ENCODE results near the gene KMT2C.

Gene KMT2C

GRCh38 chr7:152108359-152108758 lies 327.4 kb downstream of the KMT2C start:
- POLR2A ChIA-PET = no interaction called here
- CTCF ChIA-PET = no interaction called here

DNA sequence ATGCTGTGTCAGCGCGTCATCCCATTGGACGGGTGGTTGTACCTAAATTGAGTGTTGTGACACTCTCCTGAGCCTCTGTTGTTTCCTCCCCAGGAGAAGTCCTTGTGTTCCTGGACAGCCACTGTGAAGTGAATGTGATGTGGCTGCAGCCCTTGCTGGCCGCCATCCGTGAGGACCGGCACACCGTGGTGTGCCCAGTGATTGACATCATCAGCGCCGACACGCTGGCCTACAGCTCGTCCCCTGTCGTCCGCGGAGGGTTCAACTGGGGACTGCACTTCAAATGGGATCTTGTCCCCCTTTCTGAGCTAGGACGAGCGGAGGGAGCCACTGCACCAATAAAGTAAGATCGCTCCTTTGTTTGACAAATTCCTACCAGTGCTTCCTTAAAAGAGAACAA lies 327.9 kb downstream of the KMT2C start:
- POLR2A ChIA-PET = no interaction called here
- TF ChIP-seq ZNF311 (tag by site-specific recombination; IDR thresholded peaks at IDR 0.05; ENCODE audit: borderline replicate concordance) (no peak), YY2 (tag by site-specific recombination; IDR thresholded peaks at IDR 0.05) (no peak), ZNF626 (tag by site-specific recombination; IDR thresholded peaks at IDR 0.05) (no peak), ZNF830 (tag by site-specific recombination; IDR thresholded peaks at IDR 0.05; ENCODE audit: low read depth) (no peak), ZFP41 (tag by site-specific recombination; IDR thresholded peaks at IDR 0.05; ENCODE audit: borderline replicate concordance) (no peak), ZIC2 (tag by site-specific recombination; IDR thresholded peaks at IDR 0.05) (no peak), ZNF791 (tag by site-specific recombination; IDR thresholded peaks at IDR 0.05) (no peak), ZNF37A (tag by site-specific recombination; IDR thresholded peaks at IDR 0.05) (no peak), OVOL3 (tag by site-specific recombination; IDR thresholded peaks at IDR 0.05) (no peak), ZNF549 (tag by site-specific recombination; IDR thresholded peaks at IDR 0.05) (no peak), ZFP69B (tag by site-specific recombination; IDR thresholded peaks at IDR 0.05) (no peak), ZXDB (tag by site-specific recombination; IDR thresholded peaks at IDR 0.05) (no peak), IKZF3 (tag by site-specific recombination; IDR thresholded peaks at IDR 0.05) (no peak), ZNF639 (tag by site-specific recombination; IDR thresholded peaks at IDR 0.05) (no peak), ZNF777 (tag by site-specific recombination; IDR thresholded peaks at IDR 0.05; ENCODE audit: borderline replicate concordance) (no peak), ZNF221 (tag by site-specific recombination; IDR thresholded peaks at IDR 0.05; ENCODE audit: borderline replicate concordance) (no peak), ZNF768 (tag by site-specific recombination; IDR thresholded peaks at IDR 0.05) (no peak), ZNF202 (tag by site-specific recombination; IDR thresholded peaks at IDR 0.05; ENCODE audit: borderline replicate concordance) (no peak)
- TF ChIP-seq, protein P1, sequence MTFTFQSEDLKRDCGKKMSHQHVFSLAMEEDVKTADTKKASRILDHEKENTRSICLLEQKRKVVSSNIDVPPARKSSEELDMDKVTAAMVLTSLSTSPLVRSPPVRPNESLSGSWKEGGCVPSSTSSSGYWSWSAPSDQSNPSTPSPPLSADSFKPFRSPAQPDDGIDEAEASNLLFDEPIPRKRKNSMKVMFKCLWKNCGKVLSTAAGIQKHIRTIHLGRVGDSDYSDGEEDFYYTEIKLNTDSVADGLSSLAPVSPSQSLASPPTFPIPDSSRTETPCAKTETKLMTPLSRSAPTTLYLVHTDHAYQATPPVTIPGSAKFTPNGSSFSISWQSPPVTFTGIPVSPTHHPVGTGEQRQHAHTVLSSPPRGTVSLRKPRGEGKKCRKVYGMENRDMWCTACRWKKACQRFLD (tag by site-specific recombination; IDR thresholded peaks at IDR 0.05) = no peak
- TF ChIP-seq, protein P2, sequence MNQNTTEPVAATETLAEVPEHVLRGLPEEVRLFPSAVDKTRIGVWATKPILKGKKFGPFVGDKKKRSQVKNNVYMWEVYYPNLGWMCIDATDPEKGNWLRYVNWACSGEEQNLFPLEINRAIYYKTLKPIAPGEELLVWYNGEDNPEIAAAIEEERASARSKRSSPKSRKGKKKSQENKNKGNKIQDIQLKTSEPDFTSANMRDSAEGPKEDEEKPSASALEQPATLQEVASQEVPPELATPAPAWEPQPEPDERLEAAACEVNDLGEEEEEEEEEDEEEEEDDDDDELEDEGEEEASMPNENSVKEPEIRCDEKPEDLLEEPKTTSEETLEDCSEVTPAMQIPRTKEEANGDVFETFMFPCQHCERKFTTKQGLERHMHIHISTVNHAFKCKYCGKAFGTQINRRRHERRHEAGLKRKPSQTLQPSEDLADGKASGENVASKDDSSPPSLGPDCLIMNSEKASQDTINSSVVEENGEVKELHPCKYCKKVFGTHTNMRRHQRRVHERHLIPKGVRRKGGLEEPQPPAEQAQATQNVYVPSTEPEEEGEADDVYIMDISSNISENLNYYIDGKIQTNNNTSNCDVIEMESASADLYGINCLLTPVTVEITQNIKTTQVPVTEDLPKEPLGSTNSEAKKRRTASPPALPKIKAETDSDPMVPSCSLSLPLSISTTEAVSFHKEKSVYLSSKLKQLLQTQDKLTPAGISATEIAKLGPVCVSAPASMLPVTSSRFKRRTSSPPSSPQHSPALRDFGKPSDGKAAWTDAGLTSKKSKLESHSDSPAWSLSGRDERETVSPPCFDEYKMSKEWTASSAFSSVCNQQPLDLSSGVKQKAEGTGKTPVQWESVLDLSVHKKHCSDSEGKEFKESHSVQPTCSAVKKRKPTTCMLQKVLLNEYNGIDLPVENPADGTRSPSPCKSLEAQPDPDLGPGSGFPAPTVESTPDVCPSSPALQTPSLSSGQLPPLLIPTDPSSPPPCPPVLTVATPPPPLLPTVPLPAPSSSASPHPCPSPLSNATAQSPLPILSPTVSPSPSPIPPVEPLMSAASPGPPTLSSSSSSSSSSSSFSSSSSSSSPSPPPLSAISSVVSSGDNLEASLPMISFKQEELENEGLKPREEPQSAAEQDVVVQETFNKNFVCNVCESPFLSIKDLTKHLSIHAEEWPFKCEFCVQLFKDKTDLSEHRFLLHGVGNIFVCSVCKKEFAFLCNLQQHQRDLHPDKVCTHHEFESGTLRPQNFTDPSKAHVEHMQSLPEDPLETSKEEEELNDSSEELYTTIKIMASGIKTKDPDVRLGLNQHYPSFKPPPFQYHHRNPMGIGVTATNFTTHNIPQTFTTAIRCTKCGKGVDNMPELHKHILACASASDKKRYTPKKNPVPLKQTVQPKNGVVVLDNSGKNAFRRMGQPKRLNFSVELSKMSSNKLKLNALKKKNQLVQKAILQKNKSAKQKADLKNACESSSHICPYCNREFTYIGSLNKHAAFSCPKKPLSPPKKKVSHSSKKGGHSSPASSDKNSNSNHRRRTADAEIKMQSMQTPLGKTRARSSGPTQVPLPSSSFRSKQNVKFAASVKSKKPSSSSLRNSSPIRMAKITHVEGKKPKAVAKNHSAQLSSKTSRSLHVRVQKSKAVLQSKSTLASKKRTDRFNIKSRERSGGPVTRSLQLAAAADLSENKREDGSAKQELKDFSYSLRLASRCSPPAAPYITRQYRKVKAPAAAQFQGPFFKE (tag by site-specific recombination; IDR thresholded peaks at IDR 0.05; ENCODE audit: borderline replicate concordance) = no peak
- Histone ChIP-seq H3K4me3 (ENCODE audit: low read depth, low read length) (no peak overlapping the region), H3K4me1 (ENCODE audit: control insufficient read depth, insufficient read depth, low read length) (no peaks in the 10 kb centered on the region), H3K36me3 (ENCODE audit: control insufficient read depth in 2 of 2, insufficient read depth in 1 of 2, low read length in 2 of 2) (peaks cover 0 to 53% of the 10 kb centered on the region in 2 experiments; a peak in 1 of 3 replicates), H3K27ac (ENCODE audit: extremely low read depth, low read depth, low read length) (no peak overlapping the region), H3K9me3 (ENCODE audit: control insufficient read depth, insufficient read depth, low read depth, low read length) (no peaks in the 10 kb centered on the region)
- CTCF ChIA-PET = no interaction called here

More at GRCh38 chr7:152108359-152108758, 327.4 kb downstream of the KMT2C start:
- no peak overlapping the region for H3K4me3 ChIP-seq (ENCODE audit: low read depth, low read length)
- no peaks in the 10 kb centered on the region for H3K9me3 ChIP-seq (ENCODE audit: control insufficient read depth, insufficient read depth, low read depth, low read length)
- H3K36me3 ChIP-seq (ENCODE audit: control insufficient read depth in 2 of 2, insufficient read depth in 1 of 2, low read length in 2 of 2) = peaks cover 0 to 53% of the 10 kb centered on the region in 2 experiments; a peak in 2 of 3 replicates
- no peaks in the 10 kb centered on the region for H3K4me1 ChIP-seq (ENCODE audit: control insufficient read depth, insufficient read depth, low read length)
- TF ChIP-seq ZNF776 (tag by site-specific recombination; IDR thresholded peaks at IDR 0.05; ENCODE audit: borderline replicate concordance) (no peak), GLIS1 (tag by site-specific recombination; IDR thresholded peaks at IDR 0.05) (peak; percentile 28; the same call in 1 of the 2 replicates), ZNF138 (tag by site-specific recombination; IDR thresholded peaks at IDR 0.05; ENCODE audit: borderline replicate concordance) (no peak)
- no peak overlapping the region for H3K27ac ChIP-seq (ENCODE audit: extremely low read depth, low read depth, low read length)
